OCI-LY3 (cell line): Measurements from ENCODE around the gene PHF23.
A peak's percentile ranks its signal among the peaks of the same experiment; 100 is the strongest.

Experiments
- H2AFZ ChIP-seq: fragments of 200-600, 300-600 bp; shearing (Covaris generic); 2 replicates; pipeline ENCODE4 v1.6.0; 2014; ENCODE audit warnings: antibody characterized with exemption, low read depth, low read length
- H3K27ac ChIP-seq: fragments of 200-600, 300-600 bp; sonication (generic); 2 replicates; pipeline ENCODE4 v1.5.1; 2014; ENCODE audit warnings: mild to moderate bottlenecking, low read length, moderate library complexity, mixed read lengths
- H3K27me3 ChIP-seq: fragments of 200-600, 300-600 bp; sonication (generic); 2 replicates; pipeline ENCODE4 v1.6.1; 2014; ENCODE audit warnings: low read depth, low read length, mixed read lengths
- H3K36me3 ChIP-seq: fragments of 200-600, 300-600 bp; sonication (generic); replicated peaks from 2 replicates; pipeline ENCODE3; 2014; ENCODE audit warnings: low read depth, low read length, mixed read lengths
- H3K4me1 ChIP-seq: fragments of 300-600, 200-600 bp; sonication (generic); 2 replicates; pipeline ENCODE4 v1.6.1; 2014; ENCODE audit warnings: low read length, mixed read lengths
- H3K4me2 ChIP-seq: fragments of 200-600, 300-600 bp; sonication (generic); 2 replicates; pipeline ENCODE4 v1.6.1; 2014; ENCODE audit warnings: low read length, mixed read lengths
- H3K4me3 ChIP-seq: fragments of 300-600, 200-600 bp; sonication (generic); 2 replicates; pipeline ENCODE4 v1.5.1; 2014; ENCODE audit warnings: antibody characterized with exemption, mild to moderate bottlenecking, low read length, moderate library complexity
- H3K79me2 ChIP-seq: fragments of 300-600, 200-600 bp; shearing (Covaris generic); 2 replicates; pipeline ENCODE4 v1.6.1; 2014; ENCODE audit warnings: mild to moderate bottlenecking, low read length, mixed read lengths
- H3K9ac ChIP-seq: fragments of 300-600, 200-600 bp; shearing (Covaris generic); 2 replicates; pipeline ENCODE4 v1.6.0; 2014; ENCODE audit warnings: mild to moderate bottlenecking, low read length, moderate library complexity
- H3K9me3 ChIP-seq: fragments of 200-600, 300-600 bp; shearing (Covaris generic); 2 replicates; pipeline ENCODE4 v1.6.1; 2014; ENCODE audit warnings: low read length, mixed read lengths; ENCODE audit not compliant: insufficient read depth
- H4K20me1 ChIP-seq: fragments of 200-600, 300-600 bp; sonication (generic); 2 replicates; pipeline ENCODE4 v1.6.1; 2016; ENCODE audit warnings: low read length, mixed read lengths; ENCODE audit not compliant: insufficient read depth
- CTCF ChIP-seq: fragments of 200-600, 300-600 bp; sonication (generic); IDR thresholded peaks from 2 replicates; pipeline ENCODE4 v1.5.1; 2014; ENCODE audit warnings: antibody characterized with exemption, low read length, low read depth
- EZH2phosphoT487 ChIP-seq: fragments of 200-600 bp; shearing (Covaris generic); IDR thresholded peaks from 2 replicates; pipeline ENCODE4 v1.6.1; 2018; ENCODE audit warnings: antibody characterized with exemption, mixed run types, low read depth

PHF23 gene

GRCh38 chr17:7221278-7222092 lies 17.8 kb downstream of the PHF23 start:
- Histone ChIP-seq H3K9me3 (no peaks in the 10 kb centered on the region), H4K20me1 (no peaks in the 10 kb centered on the region), H3K4me3 (no peak overlapping the region), H2AFZ (no peak overlapping the region), H3K9ac (no peak overlapping the region), H3K4me2 (no peak overlapping the region), H3K27me3 (no peaks in the 10 kb centered on the region), H3K36me3 (peaks cover 7% of the 10 kb centered on the region), H3K79me2 (0 out of 2 replicates have a peak, but pooled peaks cover 4% of the 10 kb centered on the region), H3K4me1 (peaks cover 27% of the 10 kb centered on the region), H3K27ac (no peak overlapping the region)
- TF ChIP-seq EZH2phosphoT487 (no peak), CTCF (no peak)

- Histone ChIP-seq H2AFZ (no peak overlapping the region), H3K79me2 (0 out of 2 replicates have a peak, but pooled peaks cover 4% of the 10 kb centered on the region), H3K27me3 (no peaks in the 10 kb centered on the region), H3K27ac (peak overlapping the region; percentile 56), H3K36me3 (peaks cover 7% of the 10 kb centered on the region), H3K9ac (peak overlapping the region; percentile 91), H3K9me3 (no peaks in the 10 kb centered on the region), H4K20me1 (no peaks in the 10 kb centered on the region), H3K4me3 (peak overlapping the region; percentile 97), H3K4me2 (peak overlapping the region; percentile 98), H3K4me1 (peaks cover 34% of the 10 kb centered on the region)
- TF ChIP-seq EZH2phosphoT487 (no peak), CTCF (peak; percentile 54)
Measured at GRCh38 chr17:7220593-7221277, 18.5 kb downstream of the PHF23 start.

GRCh38 chr17:7219812-7220592 lies 19.3 kb downstream of the PHF23 start, which contains the start of the genes ACADVL and DLG4:
TSS of gene ACADVL (plus strand) at chr17:7219938. CDS start at chr17:7219985, 47 bp downstream.
TSS of gene DLG4 (minus strand) at chr17:7219836.
- Histone ChIP-seq H4K20me1 (no peaks in the 10 kb centered on the region), H3K27ac (peak within 1 kb of the TSS; percentile 56), H2AFZ (peak within 1 kb of the TSS; percentile 71; the same call in 1 of the 2 replicates), H3K79me2 (0 out of 2 replicates have a peak, but pooled peaks cover 4% of the 10 kb centered on the region), H3K4me3 (peak within 1 kb of the TSS; percentile 97), H3K9me3 (no peaks in the 10 kb centered on the region), H3K4me1 (peaks cover 38% of the 10 kb centered on the region), H3K9ac (peak within 1 kb of the TSS; percentile 91), H3K36me3 (peaks cover 7% of the 10 kb centered on the region), H3K4me2 (peak within 1 kb of the TSS; percentile 98), H3K27me3 (no peaks in the 10 kb centered on the region)
- no peak for TF ChIP-seq EZH2phosphoT487
- TF ChIP-seq CTCF, result no peak
